KBM-7 (cell line): Measurements from ENCODE around the gene EML4.

Source experiments
- DNase-seq: peaks from one replicate; pipeline ENCODE4 v3.0.0-alpha.2; 2015
- in situ Hi-C: fragments of 300-500 bp; cut with MboI; formaldehyde crosslinking; loops from 2 replicates; pipeline ENCODE4 v1.14.3; 2020; ENCODE audit warnings: low sequenced_read_pairs, low pct_unique_long_range_greater_than_20kb, mixed read lengths

EML4 gene

GRCh38 chr2:42137125-42137841 lies 31.9 kb upstream of the EML4 start:
- no peak for DNase-seq
- in situ Hi-C loops, result no loop called here

GRCh38 chr2:42138163-42139015 lies 30.8 kb upstream of the EML4 start:
- no peak for DNase-seq
- in situ Hi-C loops, result no loop called here

- no peak for DNase-seq
- in situ Hi-C loops, result no loop called here
Observed at GRCh38 chr2:42139101-42139500, 30.1 kb upstream of the EML4 start.

GRCh38 chr2:42140496-42140895 lies 28.7 kb upstream of the EML4 start:
- in situ Hi-C loops, result no loop called here
- no peak for DNase-seq

GRCh38 chr2:42141687-42142546 lies 27.2 kb upstream of the EML4 start:
- DNase-seq, result peak; percentile 65
- in situ Hi-C loops, result no loop called here

- in situ Hi-C loops, result no loop called here
- no peak for DNase-seq
Observed at GRCh38 chr2:42142547-42143184, 26.5 kb upstream of the EML4 start.

- in situ Hi-C loops, result no loop called here
- no peak for DNase-seq
Observed at GRCh38 chr2:42147641-42148274, 21.4 kb upstream of the EML4 start.

GRCh38 chr2:42150159-42150558 lies 19.0 kb upstream of the EML4 start:
- in situ Hi-C loops, result no loop called here
- DNase-seq, result no peak

- in situ Hi-C loops, result no loop called here
- DNase-seq, result no peak
Observed at GRCh38 chr2:42153944-42154581, 15.1 kb upstream of the EML4 start.

GRCh38 chr2:42156721-42157120 lies 12.4 kb upstream of the EML4 start:
- no peak for DNase-seq
- in situ Hi-C loops, result no loop called here

- no peak for DNase-seq
- in situ Hi-C loops, result no loop called here
Observed at GRCh38 chr2:42161444-42161843, 7.7 kb upstream of the EML4 start.

GRCh38 chr2:42163444-42164045 lies 5.6 kb upstream of the EML4 start:
- DNase-seq, result no peak
- in situ Hi-C loops, result no loop called here

- DNase-seq, result no peak
- in situ Hi-C loops, result no loop called here
Observed at GRCh38 chr2:42164046-42164445, 5.1 kb upstream of the EML4 start.

- in situ Hi-C loops, result no loop called here
- DNase-seq, result no peak
Observed at GRCh38 chr2:42164971-42165370, 4.2 kb upstream of the EML4 start.

GRCh38 chr2:42167458-42167857 lies 1.7 kb upstream of the EML4 start:
- DNase-seq, result no peak
- in situ Hi-C loops, result no loop called here

- DNase-seq, result no peak
- in situ Hi-C loops, result no loop called here
Observed at GRCh38 chr2:42168459-42169099, 574 bp upstream of the EML4 start.

- in situ Hi-C loops, result no loop called here
- DNase-seq, result peak; percentile 43
Observed at GRCh38 chr2:42169874-42170521, 845 bp downstream of the EML4 start.
